Karpas-422 (cell line): ENCODE results near the gene FLRT2. TPM values are rescaled to one million over a fixed set of nuclear protein-coding genes. Genes with fewer than 3 reads are reported as not detected.

Experiments
- DNase-seq: peaks from one replicate; pipeline ENCODE4 v3.0.0-alpha.2; 2015
- H2AFZ ChIP-seq: fragments of 200-600 bp; sonication (generic); 2 replicates; pipeline ENCODE4 v1.6.1; 2014; ENCODE audit warnings: antibody characterized with exemption, low read length, mixed read lengths
- H3K27ac ChIP-seq: fragments of 200-600 bp; sonication (generic); 2 replicates; pipeline ENCODE4 v1.5.1; 2014; ENCODE audit warnings: mild to moderate bottlenecking, low read length, moderate library complexity
- H3K27me3 ChIP-seq: fragments of 200-600 bp; sonication (generic); 2 replicates; pipeline ENCODE4 v1.6.1; 2014; ENCODE audit warnings: low read length, mixed read lengths
- H3K36me3 ChIP-seq: fragments of 200-600 bp; sonication (generic); 2 replicates; pipeline ENCODE4 v1.6.1; 2014; ENCODE audit warnings: low read length, mixed read lengths; ENCODE audit not compliant: insufficient read depth
- H3K4me1 ChIP-seq: fragments of 200-600 bp; sonication (generic); 2 replicates; pipeline ENCODE4 v1.6.1; 2014; ENCODE audit warnings: mild to moderate bottlenecking, low read length, mixed read lengths
- H3K4me2 ChIP-seq: fragments of 200-600 bp; sonication (generic); 2 replicates; pipeline ENCODE4 v1.6.1; 2014; ENCODE audit warnings: low read length, low read depth, mild to moderate bottlenecking; ENCODE audit not compliant: poor library complexity, severe bottlenecking
- H3K4me3 ChIP-seq: fragments of 200-600 bp; sonication (generic); 2 replicates; pipeline ENCODE4 v1.5.1; 2014; ENCODE audit warnings: mild to moderate bottlenecking, antibody characterized with exemption, low read length, mixed read lengths
- H3K79me2 ChIP-seq: fragments of 200-600 bp; sonication (generic); 2 replicates; pipeline ENCODE4 v1.6.1; 2014; ENCODE audit warnings: mild to moderate bottlenecking, low read length, mixed read lengths
- H3K9ac ChIP-seq: fragments of 200-600 bp; sonication (generic); 2 replicates; pipeline ENCODE4 v1.6.0; 2014; ENCODE audit warnings: low read length
- H3K9me2 ChIP-seq: fragments of 200-600 bp; sonication (generic), shearing (Covaris generic); replicated peaks from 2 replicates; pipeline ENCODE4 v1.6.0; 2014; ENCODE audit warnings: mild to moderate bottlenecking, low read length, moderate library complexity; ENCODE audit not compliant: insufficient read depth
- H3K9me3 ChIP-seq: fragments of 300-700, 200-600 bp; sonication (generic); 2 replicates; pipeline ENCODE4 v1.6.1; 2014; ENCODE audit warnings: low read length, mixed read lengths
- H4K20me1 ChIP-seq: fragments of 200-600 bp; sonication (generic); 2 replicates; pipeline ENCODE4 v1.6.1; 2014; ENCODE audit warnings: mild to moderate bottlenecking, antibody characterized with exemption, low read length, low read depth; ENCODE audit not compliant: insufficient read depth
- total RNA-seq: library from RNA; depleted of rRNA; stranded (reverse); fragments of >200 nt; shearing (Covaris generic); gene quantifications from 2 replicates; pipeline ENCODE4 v1.2.3, GENCODE V29; 2014; ENCODE audit warnings: low replicate concordance

Gene FLRT2
- total RNA-seq, 1 experiment from 2014 or later: not detected

DNA sequence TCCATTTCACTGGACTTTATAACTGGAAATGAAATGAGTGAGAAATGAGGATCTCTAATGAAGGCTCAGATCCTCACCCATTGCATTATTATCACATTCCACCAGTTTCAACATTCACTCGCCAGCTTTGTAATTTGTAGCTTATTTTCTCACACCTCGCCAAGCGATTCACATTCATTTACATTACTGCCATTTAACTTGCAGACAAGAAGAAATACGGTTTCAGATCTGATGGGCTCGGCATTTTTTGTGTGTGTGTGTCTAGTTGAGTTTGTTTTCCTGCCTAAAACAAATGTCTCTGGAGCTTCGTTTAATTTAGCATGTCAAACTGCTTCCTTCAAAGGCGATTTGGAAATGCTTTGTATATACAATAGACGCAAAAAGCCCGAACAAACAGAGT is 132.2 kb downstream of the FLRT2 start:
- Histone ChIP-seq H3K4me2 (no peak overlapping the region), H3K9me3 (peaks cover 3% of the 10 kb centered on the region; the same call in 1 of the 2 replicates), H3K27me3 (no peaks in the 10 kb centered on the region), H3K79me2 (no peaks in the 10 kb centered on the region), H3K36me3 (no peaks in the 10 kb centered on the region), H3K9me2 (0 out of 2 replicates have a peak, but pooled peaks cover 2% of the 10 kb centered on the region), H3K27ac (no peak overlapping the region), H3K4me3 (no peak overlapping the region), H3K9ac (no peak overlapping the region), H4K20me1 (no peaks in the 10 kb centered on the region), H2AFZ (no peak overlapping the region), H3K4me1 (no peaks in the 10 kb centered on the region)
- no peak for DNase-seq

DNA sequence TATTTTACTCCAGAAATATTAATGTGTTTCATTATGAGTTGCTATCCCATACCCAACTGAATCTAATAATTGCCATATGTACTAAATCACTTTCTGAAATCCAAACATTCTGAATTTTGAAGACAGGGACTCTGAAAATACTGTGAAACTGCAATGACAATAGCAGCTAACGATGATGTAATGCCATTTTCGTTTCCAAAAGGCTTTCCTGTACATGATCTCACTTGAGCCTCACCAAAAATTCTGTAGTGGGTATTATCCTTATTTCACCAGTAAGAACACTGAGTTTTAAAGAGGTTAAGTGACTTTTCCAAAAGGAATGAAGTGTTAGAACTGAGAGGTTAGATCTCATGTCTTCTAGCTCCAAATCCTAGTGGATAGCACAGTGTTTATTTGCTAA is 133.3 kb downstream of the FLRT2 start:
- Histone ChIP-seq H3K4me3 (no peak overlapping the region), H3K36me3 (no peaks in the 10 kb centered on the region), H3K4me1 (no peaks in the 10 kb centered on the region), H4K20me1 (no peaks in the 10 kb centered on the region), H3K9me3 (no peaks in the 10 kb centered on the region; the same call in 1 of the 2 replicates), H3K27ac (no peak overlapping the region), H3K9me2 (0 out of 2 replicates have a peak, but pooled peaks cover 2% of the 10 kb centered on the region), H3K27me3 (no peaks in the 10 kb centered on the region), H2AFZ (no peak overlapping the region), H3K79me2 (no peaks in the 10 kb centered on the region), H3K9ac (no peak overlapping the region), H3K4me2 (no peak overlapping the region)
- DNase-seq: no peak

DNA sequence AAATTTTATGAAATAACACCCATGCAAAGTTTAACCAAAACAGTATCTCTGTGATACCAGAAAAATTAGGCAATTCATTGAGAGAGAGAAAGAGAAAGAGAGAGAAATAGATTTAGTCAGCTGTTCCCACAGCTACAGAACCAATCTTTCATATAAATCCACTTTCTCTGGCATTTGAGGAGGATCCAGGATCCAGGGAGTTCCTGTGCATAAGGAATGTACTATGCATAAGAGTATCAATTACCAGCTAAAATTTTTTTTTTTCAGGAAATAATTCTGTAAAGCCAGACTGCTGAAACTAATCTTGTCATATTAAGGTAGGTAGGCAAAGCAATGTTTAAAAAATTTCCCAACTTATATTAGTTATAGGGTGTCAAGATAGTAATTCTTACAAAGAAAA is 133.7 kb downstream of the FLRT2 start:
- no peaks in the 10 kb centered on the region for H3K79me2 ChIP-seq
- no peak overlapping the region for H2AFZ ChIP-seq
- H3K27ac ChIP-seq: no peak overlapping the region
- no peak for DNase-seq
- H3K27me3 ChIP-seq: no peaks in the 10 kb centered on the region
- H3K9me3 ChIP-seq: no peaks in the 10 kb centered on the region; the same call in 1 of the 2 replicates
- H3K36me3 ChIP-seq: no peaks in the 10 kb centered on the region
- no peak overlapping the region for H3K4me3 ChIP-seq
- no peak overlapping the region for H3K9ac ChIP-seq
- H3K4me1 ChIP-seq: no peaks in the 10 kb centered on the region
- no peak overlapping the region for H3K4me2 ChIP-seq
- no peaks in the 10 kb centered on the region for H3K9me2 ChIP-seq
- H4K20me1 ChIP-seq: no peaks in the 10 kb centered on the region

DNA sequence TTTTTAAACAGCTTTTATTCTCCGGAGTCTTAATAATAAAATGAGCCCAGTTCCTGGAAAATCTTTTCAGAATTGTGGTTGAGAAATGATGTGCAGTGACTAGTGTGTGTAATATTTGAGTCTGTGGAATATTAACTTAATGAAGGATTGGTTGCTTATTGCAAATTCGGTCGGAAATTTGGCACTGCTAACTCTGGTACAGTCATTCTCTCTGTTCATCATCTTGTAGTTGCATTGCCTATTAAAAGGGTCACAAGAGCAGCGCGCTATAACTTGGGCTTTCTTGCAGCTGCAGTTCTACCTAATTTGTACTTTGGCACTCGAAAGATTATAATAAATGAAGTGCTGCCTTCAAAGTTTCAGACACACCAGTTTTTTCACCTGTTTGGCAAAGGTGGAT is 146.0 kb downstream of the FLRT2 start:
- no peak for DNase-seq
- Histone ChIP-seq H2AFZ (no peak overlapping the region), H3K9me2 (no peaks in the 10 kb centered on the region), H3K4me3 (no peak overlapping the region), H3K79me2 (no peaks in the 10 kb centered on the region), H3K27me3 (no peaks in the 10 kb centered on the region), H4K20me1 (no peaks in the 10 kb centered on the region), H3K4me2 (no peak overlapping the region), H3K27ac (no peak overlapping the region), H3K36me3 (no peaks in the 10 kb centered on the region), H3K4me1 (no peaks in the 10 kb centered on the region), H3K9ac (no peak overlapping the region), H3K9me3 (no peaks in the 10 kb centered on the region; the same call in 1 of the 2 replicates)

DNA sequence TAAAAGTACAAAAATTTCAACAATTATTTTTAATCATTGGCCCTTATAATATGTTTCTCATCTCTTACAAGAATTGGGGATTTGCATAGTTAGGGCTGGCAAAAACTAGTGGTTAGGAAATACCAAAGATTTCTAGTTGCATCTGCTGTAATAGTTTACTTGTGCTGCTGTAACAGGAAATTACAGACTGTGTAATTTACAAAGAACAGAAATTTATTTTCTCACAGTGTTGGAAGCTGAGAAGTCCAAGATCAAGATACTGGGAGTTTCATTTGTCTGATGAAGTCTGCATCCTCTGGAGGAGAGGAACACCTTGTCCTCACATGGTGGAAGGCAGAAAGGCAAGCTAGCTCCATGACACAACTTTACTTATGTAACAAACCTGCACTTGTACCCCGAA is 157.0 kb downstream of the FLRT2 start:
- no peaks in the 10 kb centered on the region for H3K9me2 ChIP-seq
- no peak for DNase-seq

DNA sequence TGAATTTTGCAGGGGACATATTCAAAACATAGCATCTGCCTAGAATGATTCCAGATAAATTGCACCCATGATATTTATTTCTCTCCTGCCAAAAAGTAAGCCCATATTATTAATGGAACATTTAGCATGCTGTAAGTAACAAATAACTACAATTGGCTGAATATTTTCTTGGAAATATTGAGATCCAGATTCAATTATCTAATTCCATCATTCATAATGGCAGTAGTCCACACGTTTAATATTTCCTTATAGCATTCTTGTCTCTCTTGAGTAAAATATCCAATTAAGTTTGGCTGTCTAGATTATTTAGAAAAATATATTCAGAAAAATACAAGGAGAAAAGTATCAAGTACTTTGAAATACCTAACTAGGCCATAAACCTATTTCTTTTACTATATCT is 157.5 kb downstream of the FLRT2 start:
- no peaks in the 10 kb centered on the region for H3K4me1 ChIP-seq
- H3K9me2 ChIP-seq: no peaks in the 10 kb centered on the region
- H2AFZ ChIP-seq: no peak overlapping the region
- no peak overlapping the region for H3K9ac ChIP-seq
- no peaks in the 10 kb centered on the region for H3K27me3 ChIP-seq
- H3K79me2 ChIP-seq: no peaks in the 10 kb centered on the region
- H3K9me3 ChIP-seq: no peaks in the 10 kb centered on the region; the same call in none of the 2 replicates
- H4K20me1 ChIP-seq: no peaks in the 10 kb centered on the region
- DNase-seq: no peak
- H3K4me3 ChIP-seq: no peak overlapping the region
- no peaks in the 10 kb centered on the region for H3K36me3 ChIP-seq
- no peak overlapping the region for H3K27ac ChIP-seq
- no peak overlapping the region for H3K4me2 ChIP-seq

More for the DNA sequence above, 157.0 kb downstream of the FLRT2 start:
- Histone ChIP-seq H3K4me3 (no peak overlapping the region), H3K36me3 (no peaks in the 10 kb centered on the region), H3K4me1 (no peaks in the 10 kb centered on the region), H3K4me2 (no peak overlapping the region), H3K27me3 (no peaks in the 10 kb centered on the region), H3K9ac (no peak overlapping the region), H3K27ac (no peak overlapping the region), H2AFZ (no peak overlapping the region), H3K9me3 (no peaks in the 10 kb centered on the region; the same call in none of the 2 replicates), H3K79me2 (no peaks in the 10 kb centered on the region), H4K20me1 (no peaks in the 10 kb centered on the region)

DNA sequence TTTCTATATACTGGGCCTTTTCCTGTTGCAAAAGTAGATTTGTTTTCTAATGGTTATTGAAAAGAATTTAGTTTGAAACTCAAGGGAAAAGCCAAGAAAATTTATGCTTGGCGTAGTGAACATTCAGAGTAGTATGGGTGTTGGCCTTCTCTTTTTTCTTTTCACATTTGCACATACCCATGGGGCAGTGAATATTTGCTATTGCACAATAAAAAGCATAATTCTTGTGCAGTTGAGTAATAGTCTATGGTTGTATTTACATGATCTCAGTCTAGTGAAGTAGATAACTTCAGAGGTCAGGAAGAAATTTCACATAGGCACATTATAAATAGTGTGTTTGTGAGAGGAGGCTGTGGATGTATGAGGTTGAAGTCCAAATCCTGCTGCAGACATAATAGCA is 158.1 kb downstream of the FLRT2 start:
- Histone ChIP-seq H3K27me3 (no peaks in the 10 kb centered on the region), H3K9me2 (no peaks in the 10 kb centered on the region), H3K27ac (no peak overlapping the region), H3K4me2 (no peak overlapping the region), H4K20me1 (no peaks in the 10 kb centered on the region), H3K9me3 (no peaks in the 10 kb centered on the region; the same call in none of the 2 replicates), H3K36me3 (no peaks in the 10 kb centered on the region), H3K4me1 (no peaks in the 10 kb centered on the region), H3K79me2 (no peaks in the 10 kb centered on the region), H3K9ac (no peak overlapping the region), H3K4me3 (no peak overlapping the region), H2AFZ (no peak overlapping the region)
- DNase-seq: no peak

DNA sequence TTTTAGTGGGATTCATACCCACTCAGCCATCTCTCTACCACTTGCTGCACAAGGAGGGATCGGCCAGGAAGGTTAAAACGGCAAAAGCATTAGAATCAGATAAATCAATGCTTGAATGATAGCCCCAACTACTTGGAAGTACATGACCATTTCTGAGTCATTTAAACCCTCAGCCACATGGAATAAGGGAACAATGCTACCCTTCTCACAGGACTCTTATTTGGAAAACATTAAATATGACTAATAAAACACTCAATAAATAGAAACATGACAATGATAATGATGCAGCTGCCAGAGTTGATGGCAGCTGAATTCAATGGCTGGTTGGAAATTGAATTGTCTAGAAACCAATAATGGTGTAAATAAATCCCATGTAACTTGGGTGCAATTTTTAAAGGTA is 165.4 kb downstream of the FLRT2 start:
- Histone ChIP-seq H3K4me2 (no peak overlapping the region), H3K36me3 (no peaks in the 10 kb centered on the region), H2AFZ (no peak overlapping the region), H3K4me3 (no peak overlapping the region), H3K9me2 (no peaks in the 10 kb centered on the region), H3K9me3 (peaks cover 7% of the 10 kb centered on the region), H4K20me1 (no peaks in the 10 kb centered on the region), H3K9ac (no peak overlapping the region), H3K79me2 (no peaks in the 10 kb centered on the region), H3K27ac (no peak overlapping the region), H3K4me1 (no peaks in the 10 kb centered on the region), H3K27me3 (no peaks in the 10 kb centered on the region)
- DNase-seq: no peak

DNA sequence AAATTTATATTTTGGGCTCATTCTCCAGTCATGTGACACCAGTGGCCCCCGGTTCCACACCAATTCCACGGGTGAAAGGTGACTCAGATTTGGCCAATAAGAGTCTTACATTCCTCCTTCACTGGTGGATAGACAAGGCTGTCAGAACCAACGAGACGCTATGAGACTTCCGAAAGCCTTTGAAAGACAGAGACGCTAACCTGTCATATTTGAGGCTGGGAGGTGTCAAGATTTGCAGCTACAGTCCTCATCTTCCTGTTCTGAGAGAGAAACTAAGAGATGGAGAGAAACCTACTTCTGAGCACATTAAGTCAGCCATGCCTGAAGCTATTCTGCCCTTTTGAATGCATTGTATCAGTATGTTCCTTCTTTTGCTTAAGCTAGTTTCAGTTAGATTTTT is 171.2 kb downstream of the FLRT2 start:
- H3K79me2 ChIP-seq: no peaks in the 10 kb centered on the region
- no peaks in the 10 kb centered on the region for H3K4me1 ChIP-seq
- H3K9ac ChIP-seq: no peak overlapping the region
- no peaks in the 10 kb centered on the region for H3K9me2 ChIP-seq
- no peaks in the 10 kb centered on the region for H4K20me1 ChIP-seq
- H3K27ac ChIP-seq: no peak overlapping the region
- no peaks in the 10 kb centered on the region for H3K27me3 ChIP-seq
- peaks cover 7% of the 10 kb centered on the region; the same call in 1 of the 2 replicates for H3K9me3 ChIP-seq
- no peak overlapping the region for H2AFZ ChIP-seq
- no peak overlapping the region for H3K4me3 ChIP-seq
- no peak for DNase-seq
- no peaks in the 10 kb centered on the region for H3K36me3 ChIP-seq
- no peak overlapping the region for H3K4me2 ChIP-seq
